ENCODE results near the gene SLCO4C1.

DNA sequence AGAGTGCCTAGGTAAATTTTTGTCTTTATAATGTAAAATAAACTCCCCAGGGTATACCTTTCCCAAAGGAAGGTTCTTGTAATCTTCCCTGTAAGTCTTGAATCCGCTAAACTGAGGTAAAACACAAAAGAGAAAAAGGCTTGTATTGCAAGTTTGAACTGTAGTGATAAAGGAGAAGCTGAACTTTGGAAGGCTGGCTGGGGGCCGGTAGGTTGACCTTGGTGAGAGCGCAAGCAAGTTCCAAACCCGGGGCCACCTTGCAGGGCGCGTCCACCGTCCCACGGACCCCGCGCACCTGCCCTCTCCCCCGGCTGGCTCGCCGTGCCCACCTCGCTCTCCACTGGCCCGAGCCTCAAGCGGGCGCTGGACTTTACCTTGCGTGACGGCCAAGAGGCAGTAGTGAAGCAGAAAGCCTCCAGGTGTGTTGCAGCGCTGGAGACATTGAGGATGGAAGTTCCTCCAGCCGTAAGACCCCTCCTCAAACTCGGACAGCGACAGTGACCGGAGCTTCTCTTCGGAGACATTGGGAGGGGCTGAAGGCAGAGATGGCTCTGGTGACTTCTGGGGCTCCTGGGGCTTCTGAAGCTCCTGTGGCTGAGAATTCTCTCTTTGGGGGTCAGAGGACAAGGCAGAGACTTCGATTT is 428 bp downstream of the SLCO4C1 start:
- TF ChIP-seq, protein P1, sequence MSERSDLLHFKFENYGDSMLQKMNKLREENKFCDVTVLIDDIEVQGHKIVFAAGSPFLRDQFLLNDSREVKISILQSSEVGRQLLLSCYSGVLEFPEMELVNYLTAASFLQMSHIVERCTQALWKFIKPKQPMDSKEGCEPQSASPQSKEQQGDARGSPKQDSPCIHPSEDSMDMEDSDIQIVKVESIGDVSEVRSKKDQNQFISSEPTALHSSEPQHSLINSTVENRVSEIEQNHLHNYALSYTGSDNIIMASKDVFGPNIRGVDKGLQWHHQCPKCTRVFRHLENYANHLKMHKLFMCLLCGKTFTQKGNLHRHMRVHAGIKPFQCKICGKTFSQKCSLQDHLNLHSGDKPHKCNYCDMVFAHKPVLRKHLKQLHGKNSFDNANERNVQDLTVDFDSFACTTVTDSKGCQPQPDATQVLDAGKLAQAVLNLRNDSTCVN (CRISPR knock-in tag; IDR thresholded peaks at IDR 0.05; ENCODE audit: borderline replicate concordance): no peak
- TF ChIP-seq PRPF4 (IDR thresholded peaks at IDR 0.05; ENCODE audit: low read depth, low read length, poor library complexity, severe bottlenecking) (no peak), RARA (CRISPR knock-in tag; IDR thresholded peaks at IDR 0.05) (no peak), NONO (IDR thresholded peaks at IDR 0.05) (no peak), NONO (CRISPR knock-in tag; conservative IDR thresholded peaks at IDR 0.05) (no peak), PTBP1 (IDR thresholded peaks at IDR 0.05; ENCODE audit: low read depth, low read length, poor library complexity, severe bottlenecking) (no peak), SRSF9 (IDR thresholded peaks at IDR 0.05; ENCODE audit: borderline replicate concordance, insufficient read depth, low read depth, low read length, poor library complexity, severe bottlenecking) (no peak), POLR2A (IDR thresholded peaks at IDR 0.05; ENCODE audit: insufficient read depth in 1 of 2, low read depth in 2 of 2, low read length in 2 of 2) (no peak), TCF12 (IDR thresholded peaks at IDR 0.05) (no peak), TCF12 (CRISPR knock-in tag; IDR thresholded peaks at IDR 0.05) (no peak), MTA3 (CRISPR knock-in tag; IDR thresholded peaks at IDR 0.05) (no peak), ETV6 (CRISPR knock-in tag; conservative IDR thresholded peaks at IDR 0.05) (no peak), SMC3 (IDR thresholded peaks at IDR 0.05; ENCODE audit: low read length) (no peak)
- TF ChIP-seq, protein P2, sequence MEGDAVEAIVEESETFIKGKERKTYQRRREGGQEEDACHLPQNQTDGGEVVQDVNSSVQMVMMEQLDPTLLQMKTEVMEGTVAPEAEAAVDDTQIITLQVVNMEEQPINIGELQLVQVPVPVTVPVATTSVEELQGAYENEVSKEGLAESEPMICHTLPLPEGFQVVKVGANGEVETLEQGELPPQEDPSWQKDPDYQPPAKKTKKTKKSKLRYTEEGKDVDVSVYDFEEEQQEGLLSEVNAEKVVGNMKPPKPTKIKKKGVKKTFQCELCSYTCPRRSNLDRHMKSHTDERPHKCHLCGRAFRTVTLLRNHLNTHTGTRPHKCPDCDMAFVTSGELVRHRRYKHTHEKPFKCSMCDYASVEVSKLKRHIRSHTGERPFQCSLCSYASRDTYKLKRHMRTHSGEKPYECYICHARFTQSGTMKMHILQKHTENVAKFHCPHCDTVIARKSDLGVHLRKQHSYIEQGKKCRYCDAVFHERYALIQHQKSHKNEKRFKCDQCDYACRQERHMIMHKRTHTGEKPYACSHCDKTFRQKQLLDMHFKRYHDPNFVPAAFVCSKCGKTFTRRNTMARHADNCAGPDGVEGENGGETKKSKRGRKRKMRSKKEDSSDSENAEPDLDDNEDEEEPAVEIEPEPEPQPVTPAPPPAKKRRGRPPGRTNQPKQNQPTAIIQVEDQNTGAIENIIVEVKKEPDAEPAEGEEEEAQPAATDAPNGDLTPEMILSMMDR (CRISPR knock-in tag; IDR thresholded peaks at IDR 0.05): no peak
